Liver (tissue), 3 donors: ENCODE data around the gene RERE.

Source experiments
- FOXA1 ChIP-seq: IDR thresholded peaks from 2 replicates; pipeline ENCODE4 v1.6.1; 2016; ENCODE audit warnings: antibody characterized with exemption
- JUND ChIP-seq, 2 donors: IDR thresholded peaks; 2 replicates each; pipeline ENCODE4 v1.6.1; 2016; ENCODE audit warnings: antibody characterized with exemption in 2 of 2
- RAD21 ChIP-seq, 2 donors: IDR thresholded peaks; 2 replicates each; pipeline ENCODE4 v1.6.1; 2016; ENCODE audit warnings: antibody characterized with exemption in 2 of 2, mild to moderate bottlenecking in 2 of 2
- REST ChIP-seq: IDR thresholded peaks from 2 replicates; pipeline ENCODE4 v1.6.1; 2016; ENCODE audit warnings: antibody characterized with exemption, mild to moderate bottlenecking
- RXRA ChIP-seq, 2 donors: IDR thresholded peaks; 2 replicates each; pipeline ENCODE4 v1.6.1; 2017 to 2018; ENCODE audit warnings: antibody characterized with exemption in 2 of 2, mild to moderate bottlenecking in 1 of 2
- SP1 ChIP-seq: IDR thresholded peaks from 2 replicates; pipeline ENCODE4 v1.6.1; 2018; ENCODE audit warnings: antibody characterized with exemption, mild to moderate bottlenecking
- TAF1 ChIP-seq: conservative IDR thresholded peaks from 2 replicates; pipeline ENCODE4 v1.6.1; 2016; ENCODE audit warnings: antibody characterized with exemption, mild to moderate bottlenecking
- TF ChIP-seq, protein P1 (sequence below): IDR thresholded peaks from 2 replicates; pipeline ENCODE4 v1.6.1; 2016; ENCODE audit warnings: antibody characterized with exemption
- TF ChIP-seq, protein P2 (sequence below): fragments of 150-350 bp; IDR thresholded peaks from 2 replicates; pipeline ENCODE4 v1.5.1; 2017; ENCODE audit warnings: improper control_type of control experiment, low read depth, low read length; ENCODE audit not compliant: missing input control
- donor health status: healthy.
- donor health status: healthy.

- no peak for TF ChIP-seq RXRA (IDR thresholded peaks at IDR 0.05)
- TF ChIP-seq, protein P1, sequence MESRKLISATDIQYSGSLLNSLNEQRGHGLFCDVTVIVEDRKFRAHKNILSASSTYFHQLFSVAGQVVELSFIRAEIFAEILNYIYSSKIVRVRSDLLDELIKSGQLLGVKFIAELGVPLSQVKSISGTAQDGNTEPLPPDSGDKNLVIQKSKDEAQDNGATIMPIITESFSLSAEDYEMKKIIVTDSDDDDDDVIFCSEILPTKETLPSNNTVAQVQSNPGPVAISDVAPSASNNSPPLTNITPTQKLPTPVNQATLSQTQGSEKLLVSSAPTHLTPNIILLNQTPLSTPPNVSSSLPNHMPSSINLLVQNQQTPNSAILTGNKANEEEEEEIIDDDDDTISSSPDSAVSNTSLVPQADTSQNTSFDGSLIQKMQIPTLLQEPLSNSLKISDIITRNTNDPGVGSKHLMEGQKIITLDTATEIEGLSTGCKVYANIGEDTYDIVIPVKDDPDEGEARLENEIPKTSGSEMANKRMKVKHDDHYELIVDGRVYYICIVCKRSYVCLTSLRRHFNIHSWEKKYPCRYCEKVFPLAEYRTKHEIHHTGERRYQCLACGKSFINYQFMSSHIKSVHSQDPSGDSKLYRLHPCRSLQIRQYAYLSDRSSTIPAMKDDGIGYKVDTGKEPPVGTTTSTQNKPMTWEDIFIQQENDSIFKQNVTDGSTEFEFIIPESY = no peak
- TF ChIP-seq, protein P2, sequence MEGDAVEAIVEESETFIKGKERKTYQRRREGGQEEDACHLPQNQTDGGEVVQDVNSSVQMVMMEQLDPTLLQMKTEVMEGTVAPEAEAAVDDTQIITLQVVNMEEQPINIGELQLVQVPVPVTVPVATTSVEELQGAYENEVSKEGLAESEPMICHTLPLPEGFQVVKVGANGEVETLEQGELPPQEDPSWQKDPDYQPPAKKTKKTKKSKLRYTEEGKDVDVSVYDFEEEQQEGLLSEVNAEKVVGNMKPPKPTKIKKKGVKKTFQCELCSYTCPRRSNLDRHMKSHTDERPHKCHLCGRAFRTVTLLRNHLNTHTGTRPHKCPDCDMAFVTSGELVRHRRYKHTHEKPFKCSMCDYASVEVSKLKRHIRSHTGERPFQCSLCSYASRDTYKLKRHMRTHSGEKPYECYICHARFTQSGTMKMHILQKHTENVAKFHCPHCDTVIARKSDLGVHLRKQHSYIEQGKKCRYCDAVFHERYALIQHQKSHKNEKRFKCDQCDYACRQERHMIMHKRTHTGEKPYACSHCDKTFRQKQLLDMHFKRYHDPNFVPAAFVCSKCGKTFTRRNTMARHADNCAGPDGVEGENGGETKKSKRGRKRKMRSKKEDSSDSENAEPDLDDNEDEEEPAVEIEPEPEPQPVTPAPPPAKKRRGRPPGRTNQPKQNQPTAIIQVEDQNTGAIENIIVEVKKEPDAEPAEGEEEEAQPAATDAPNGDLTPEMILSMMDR = no peak
- no peak for TF ChIP-seq FOXA1
- TF ChIP-seq RAD21 (IDR thresholded peaks at IDR 0.05) = no peak
- TF ChIP-seq JUND (IDR thresholded peaks at IDR 0.05) = no peak
- no peak for TF ChIP-seq SP1
- no peak for TF ChIP-seq TAF1
- TF ChIP-seq REST = no peak
These were observed 118.4 kb downstream of the RERE start for GRCh38 chr1:8698937-8699447.
